H1 (cell line): ENCODE results near the gene DIAPH1. TPM values are rescaled to one million over a fixed set of nuclear protein-coding genes. Genes with fewer than 3 reads are reported as not detected.
A peak's percentile ranks its signal among the peaks of the same experiment; 100 is the strongest.

Experiments
- CTCF ChIA-PET: fragments of 300-600 bp; sonication (Branson Sonifier 250); formaldehyde crosslinking; loops from one replicate; lab custom pipeline; 2021; ENCODE audit not compliant: partially characterized antibody; lab: Charles Lee
- POLR2A ChIA-PET: fragments of 300-600 bp; sonication (Branson Sonifier 250); formaldehyde crosslinking; loops from one replicate; lab custom pipeline; 2021; ENCODE audit warnings: inconsistent platforms; ENCODE audit not compliant: partially characterized antibody; lab: Charles Lee
- DNase-seq, 2 experiments: peaks; one replicate each; pipeline versions ENCODE4 v3.0.0 to v3.0.0-alpha.2; 2010 to 2022; ENCODE audit warnings: low spot score in 2 of 2, low read depth in 1 of 2, mixed read lengths in 1 of 2
- FAIRE-seq: peaks from 2 replicates; lab custom pipeline; 2011; peaks lifted over from hg19 to GRCh38; lab: Jason Lieb, UNC
- H2AFZ ChIP-seq: 2 replicates; pipeline ENCODE4 v1.8.1; 2012; ENCODE audit warnings: low read length, inconsistent platforms
- H2AK5ac ChIP-seq: 2 replicates; pipeline ENCODE4 v1.6.1; 2013; ENCODE audit warnings: low read depth, low read length
- H2BK120ac ChIP-seq: replicated peaks from 2 replicates; pipeline ENCODE3; 2013; ENCODE audit warnings: low read depth, low read length, inconsistent platforms
- H2BK12ac ChIP-seq: 2 replicates; pipeline ENCODE4 v1.6.1; 2013; ENCODE audit warnings: low read depth, low read length
- H2BK15ac ChIP-seq: 2 replicates; pipeline ENCODE4 v1.6.1; 2013; ENCODE audit warnings: low read length
- H2BK20ac ChIP-seq: 2 replicates; pipeline ENCODE4 v1.6.1; 2013; ENCODE audit warnings: low read length
- H2BK5ac ChIP-seq: 2 replicates; pipeline ENCODE4 v1.6.1; 2013; ENCODE audit warnings: low read depth, low read length
- H3K14ac ChIP-seq: 2 replicates; pipeline ENCODE4 v1.6.1; 2013; ENCODE audit warnings: inconsistent platforms; ENCODE audit not compliant: insufficient read length
- H3K18ac ChIP-seq: 2 replicates; pipeline ENCODE4 v1.6.1; 2013; ENCODE audit warnings: low read length; ENCODE audit errors: extremely low read depth
- H3K23ac ChIP-seq: 2 replicates; pipeline ENCODE4 v1.6.1; 2013; ENCODE audit warnings: inconsistent platforms; ENCODE audit not compliant: insufficient read length
- H3K23me2 ChIP-seq: 2 replicates; pipeline ENCODE4 v1.6.1; 2013; ENCODE audit warnings: low read depth, low read length
- H3K27ac ChIP-seq: 2 replicates; pipeline ENCODE4 v1.6.1; 2011; ENCODE audit warnings: low read depth, low read length, inconsistent platforms
- H3K27me3 ChIP-seq, 4 experiments: replicated peaks in 1 of 4; 1 replicate in 1 of 4; 2 replicates in 3 of 4; pipeline versions ENCODE4 v1.6.1 to v1.8.1; 2011 to 2013; ENCODE audit warnings: low read length in 3 of 4, mild to moderate bottlenecking in 3 of 4, inconsistent platforms in 2 of 4, mixed read lengths in 2 of 4, moderate library complexity in 1 of 4; ENCODE audit not compliant: control insufficient read depth in 3 of 4, insufficient read depth in 3 of 4; ENCODE audit errors: extremely low read depth in 1 of 4
- H3K36me3 ChIP-seq, 4 experiments: 2 replicates each; pipeline versions ENCODE4 v1.6.1 to v1.8.1; 2011 to 2013; ENCODE audit warnings: mild to moderate bottlenecking in 4 of 4, low read length in 3 of 4, moderate library complexity in 2 of 4, control low read depth in 1 of 4, inconsistent platforms in 1 of 4; ENCODE audit not compliant: insufficient read depth in 4 of 4, control insufficient read depth in 2 of 4
- H3K4ac ChIP-seq: replicated peaks from 2 replicates; pipeline ENCODE3; 2013; ENCODE audit warnings: low read length, low read depth, mixed read lengths, inconsistent platforms; ENCODE audit not compliant: insufficient read length
- H3K4me1 ChIP-seq, 4 experiments: replicated peaks in 1 of 4; 1 replicate in 1 of 4; 2 replicates in 3 of 4; pipeline versions ENCODE4 v1.6.1 to v1.8.1; 2011 to 2013; ENCODE audit warnings: low read length in 3 of 4, inconsistent platforms in 2 of 4, mixed read lengths in 1 of 4; ENCODE audit not compliant: insufficient read depth in 4 of 4, control insufficient read depth in 3 of 4
- H3K4me2 ChIP-seq, 2 experiments: 2 replicates each; pipeline versions ENCODE4 v1.6.1 to v1.8.1; 2011 to 2013; ENCODE audit warnings: low read depth in 2 of 2, low read length in 2 of 2, control low read depth in 1 of 2, inconsistent platforms in 1 of 2, mild to moderate bottlenecking in 1 of 2; ENCODE audit not compliant: insufficient read depth in 1 of 2
- H3K4me3 ChIP-seq, 4 experiments: fragments of 200-600, 300-600 bp in 1 of 4; sonication (generic), shearing (Covaris generic), sonication (Bioruptor Twin) in 1 of 4; 2 replicates each; pipeline versions ENCODE4 v1.5.1 to v1.8.1; 2011 to 2016; ENCODE audit warnings: low read length in 4 of 4, low read depth in 3 of 4, control low read depth in 2 of 4, inconsistent platforms in 2 of 4, mild to moderate bottlenecking in 2 of 4, mixed read lengths in 1 of 4, moderate library complexity in 1 of 4; ENCODE audit not compliant: insufficient read depth in 2 of 4; ENCODE audit errors: extremely low read depth in 1 of 4
- H3K56ac ChIP-seq: replicated peaks from 2 replicates; pipeline ENCODE3; 2013; ENCODE audit warnings: low read depth, mild to moderate bottlenecking, mixed read lengths, low read length, inconsistent platforms; ENCODE audit not compliant: insufficient read length
- H3K79me1 ChIP-seq: 2 replicates; pipeline ENCODE4 v1.6.1; 2013; ENCODE audit warnings: low read depth, low read length, control low read depth
- H3K79me2 ChIP-seq, 2 experiments: 2 replicates each; pipeline versions ENCODE4 v1.6.1 to v1.8.1; 2012 to 2013; ENCODE audit warnings: low read length in 2 of 2, mild to moderate bottlenecking in 2 of 2, inconsistent platforms in 1 of 2; ENCODE audit not compliant: insufficient read depth in 2 of 2, control insufficient read depth in 1 of 2
- H3K9ac ChIP-seq, 4 experiments: replicated peaks in 1 of 4; 1 replicate in 1 of 4; 2 replicates in 3 of 4; pipeline versions ENCODE4 v1.6.1 to v1.8.1; 2011 to 2013; ENCODE audit warnings: low read depth in 3 of 4, low read length in 3 of 4, control low read depth in 2 of 4, mild to moderate bottlenecking in 2 of 4, moderate library complexity in 2 of 4, inconsistent platforms in 1 of 4; ENCODE audit errors: extremely low read depth in 1 of 4
- H3K9me3 ChIP-seq, 2 experiments: 2 replicates each; pipeline versions ENCODE4 v1.6.1 to v1.8.1; 2012 to 2013; ENCODE audit warnings: mild to moderate bottlenecking in 2 of 2, moderate library complexity in 2 of 2, control low read depth in 1 of 2, inconsistent platforms in 1 of 2, low read depth in 1 of 2, low read length in 1 of 2, mixed read lengths in 1 of 2; ENCODE audit not compliant: insufficient read depth in 2 of 2
- H4K20me1 ChIP-seq, 2 experiments: replicated peaks in 1 of 2; 2 replicates each; pipeline versions ENCODE3 to v1.8.1; 2011 to 2013; ENCODE audit warnings: inconsistent platforms in 2 of 2, low read length in 2 of 2, mild to moderate bottlenecking in 1 of 2; ENCODE audit not compliant: insufficient read depth in 2 of 2, control insufficient read depth in 1 of 2
- H4K5ac ChIP-seq: 2 replicates; pipeline ENCODE4 v1.6.1; 2013; ENCODE audit warnings: low read length, low read depth, mixed read lengths, inconsistent platforms; ENCODE audit not compliant: insufficient read length
- H4K8ac ChIP-seq: 2 replicates; pipeline ENCODE4 v1.8.0; 2013; ENCODE audit warnings: mild to moderate bottlenecking, moderate library complexity, low read length, inconsistent platforms; ENCODE audit not compliant: insufficient read depth; ENCODE audit errors: extremely low read depth
- H4K91ac ChIP-seq: replicated peaks from 2 replicates; pipeline ENCODE3; 2013; ENCODE audit warnings: low read length, mixed read lengths, inconsistent platforms; ENCODE audit not compliant: insufficient read length
- KDM4A ChIP-seq: IDR thresholded peaks from one replicate; pipeline ENCODE4 v1.7.1; 2012; ENCODE audit warnings: low read depth, mild to moderate bottlenecking, moderate library complexity, low read length, inconsistent platforms; ENCODE audit not compliant: severe bottlenecking
- MAFK ChIP-seq: IDR thresholded peaks from 2 replicates; pipeline ENCODE4 v1.6.1; 2012; ENCODE audit warnings: low read depth, mild to moderate bottlenecking, improper control_type of control experiment, low read length
- NRF1 ChIP-seq: IDR thresholded peaks from 2 replicates; pipeline ENCODE4 v1.6.1; 2011; ENCODE audit warnings: mild to moderate bottlenecking, low read depth, low read length, improper control_type of control experiment
- POU5F1 ChIP-seq: IDR thresholded peaks from 2 replicates; pipeline ENCODE4 v1.6.1; 2011; ENCODE audit warnings: low read depth, mild to moderate bottlenecking, low read length, moderate library complexity
- SIX5 ChIP-seq: IDR thresholded peaks from 2 replicates; pipeline ENCODE4 v1.6.1; 2011; ENCODE audit warnings: mild to moderate bottlenecking, low read depth, low read length
- SRF ChIP-seq: IDR thresholded peaks from 2 replicates; pipeline ENCODE4 v1.6.1; 2011; ENCODE audit warnings: mild to moderate bottlenecking, low read depth, low read length, moderate library complexity
- TAF1 ChIP-seq: IDR thresholded peaks from 2 replicates; pipeline ENCODE4 v1.6.1; 2011; ENCODE audit warnings: mild to moderate bottlenecking, low read depth, low read length
- WGBS, 2 experiments: shearing (Covaris generic) in 1 of 2; methylation state at CpG; one replicate each; pipeline versions ENCODE4 v1.1.6 to v1.1.7; 2013 to 2015; ENCODE audit warnings: low lambda C conversion rate in 2 of 2, mixed read lengths in 2 of 2, inconsistent platforms in 1 of 2, low coverage in 1 of 2, missing lambda C conversion rate in 1 of 2; ENCODE audit not compliant: insufficient replicate concordance in 2 of 2, insufficient coverage in 1 of 2, insufficient read length in 1 of 2; ENCODE audit errors: extremely low coverage in 1 of 2, missing lambda C conversion rate in 1 of 2; 5-methylcytosine and 5-hydroxymethylcytosine counted together
- polyA plus RNA-seq, 7 experiments: library from polyadenylated mRNA; depleted of rRNA in 3 of 7; stranded (reverse) in 5 of 7; unstranded in 2 of 7; fragments of >200 nt in 5 of 7; fragments of 200-250 nt in 2 of 7; gene quantifications; 1 replicate in 5 of 7; 2 replicates in 1 of 7; 4 replicates in 1 of 7; pipeline versions ENCODE4 v1.2.1 to v1.2.3, GENCODE V29; 2011 to 2013; ENCODE audit warnings: missing spikeins in 2 of 7, mixed read lengths in 2 of 7
- total RNA-seq: library from RNA; stranded (reverse); fragmentation: NEBNext Ultra II Directional; extraction: Animal tissue kit (Norgen Biotek cat#: 25700); gene quantifications from 2 replicates; pipeline ENCODE4 v1.2.1, GENCODE V29; 2021
- TF ChIP-seq, protein P1 (sequence below): IDR thresholded peaks from 2 replicates; pipeline ENCODE4 v1.6.1; 2012; ENCODE audit warnings: inconsistent platforms

Gene DIAPH1
- total and polyA plus RNA-seq, 2 of the 8 experiments (the other 6 are each of a cell fraction or from before 2014, with no cell fraction given), result 61.2 to 114 TPM

- TF ChIP-seq SRF (no peak), TAF1 (no peak), MAFK (no peak), SIX5 (no peak), KDM4A (no peak), POU5F1 (no peak), NRF1 (no peak)
- TF ChIP-seq, protein P1, sequence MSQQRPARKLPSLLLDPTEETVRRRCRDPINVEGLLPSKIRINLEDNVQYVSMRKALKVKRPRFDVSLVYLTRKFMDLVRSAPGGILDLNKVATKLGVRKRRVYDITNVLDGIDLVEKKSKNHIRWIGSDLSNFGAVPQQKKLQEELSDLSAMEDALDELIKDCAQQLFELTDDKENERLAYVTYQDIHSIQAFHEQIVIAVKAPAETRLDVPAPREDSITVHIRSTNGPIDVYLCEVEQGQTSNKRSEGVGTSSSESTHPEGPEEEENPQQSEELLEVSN, result no peak
Measured at GRCh38 chr5:141507387-141508091, 111.3 kb downstream of the DIAPH1 start.

More at GRCh38 chr5:141507387-141508091, 111.3 kb downstream of the DIAPH1 start:
- Histone ChIP-seq H2BK120ac (no peak overlapping the region), H3K4me1 (peaks cover 4 to 14% (median 9%) of the 10 kb centered on the region in 4 experiments), H2BK5ac (0 out of 2 replicates have a peak overlapping the region, but pooled peaks have one; percentile 56), H3K23me2 (peaks cover under 1% of the 10 kb centered on the region; the same call in 1 of the 2 replicates), H3K79me2 (no peaks in the 10 kb centered on the region), H3K27me3 (no peaks in the 10 kb centered on the region), H4K91ac (no peak overlapping the region), H3K36me3 (peaks cover 0 to 9% (median 3%) of the 10 kb centered on the region in 4 experiments; a peak in 3 of 8 replicates), H3K4me3 (no peak overlapping the region), H2AFZ (no peak overlapping the region), H2BK20ac (no peak overlapping the region; the same call in 1 of the 2 replicates), H3K18ac (no peak overlapping the region), H3K4me2 (peak overlapping the region in 1 of 2 experiments; percentile 65; a peak in 1 of 4 replicates), H2AK5ac (no peak overlapping the region), H3K4ac (no peak overlapping the region), H2BK12ac (0 out of 2 replicates have a peak overlapping the region, but pooled peaks have one; percentile 60), H2BK15ac (peak overlapping the region; percentile 40; the same call in 1 of the 2 replicates), H4K20me1 (no peaks in the 10 kb centered on the region), H3K14ac (no peak overlapping the region), H3K9me3 (no peaks in the 10 kb centered on the region), H3K79me1 (no peaks in the 10 kb centered on the region), H3K23ac (no peak overlapping the region), H4K8ac (no peak overlapping the region), H3K56ac (no peak overlapping the region), H4K5ac (no peak overlapping the region), H3K9ac (no peak overlapping the region), H3K27ac (no peak overlapping the region)
- DNase-seq, result no peak
- CTCF ChIA-PET, result interaction anchor here (0.5 to 50.9 kb wide), 30 partner anchors 10 to 326 kb away, joined by 3 to 1236 read pairs (median 6); partner anchors contain the start of genes PCDHB10, PCDHB14, PCDHB15 and PCDHB16
- FAIRE-seq, result no peak
- POLR2A ChIA-PET, result interaction anchor here (0.7 to 1.2 kb wide), 5 partner anchors 11 to 53 kb away, joined by 3 to 5 read pairs (median 4); partner anchors contain the start of gene PCDHGC4
- WGBS, 2 experiments, result 79% methylated on average over 11 of the region's 11 CpGs; no CpG with 5 or more reads in 1 of the 2 experiments
